Activated naive CD4-positive, alpha-beta T cell treated with anti-CD3 and anti-CD28 coated beads, Interleukin-2, amount 10 ng/mL, durations not matched to agents 5 hours and 36 hours (primary cell): Measurements from ENCODE around the gene MSI1. TPM values are rescaled to one million over a fixed set of nuclear protein-coding genes. Genes with fewer than 3 reads are reported as not detected.

ENCODE experiments used
- total RNA-seq, 2 experiments: library from RNA; stranded (reverse); gene quantifications; one replicate each; pipeline ENCODE4 v1.2.3, GENCODE V29; 2021

Gene MSI1
- total RNA-seq: not detected

DNA sequence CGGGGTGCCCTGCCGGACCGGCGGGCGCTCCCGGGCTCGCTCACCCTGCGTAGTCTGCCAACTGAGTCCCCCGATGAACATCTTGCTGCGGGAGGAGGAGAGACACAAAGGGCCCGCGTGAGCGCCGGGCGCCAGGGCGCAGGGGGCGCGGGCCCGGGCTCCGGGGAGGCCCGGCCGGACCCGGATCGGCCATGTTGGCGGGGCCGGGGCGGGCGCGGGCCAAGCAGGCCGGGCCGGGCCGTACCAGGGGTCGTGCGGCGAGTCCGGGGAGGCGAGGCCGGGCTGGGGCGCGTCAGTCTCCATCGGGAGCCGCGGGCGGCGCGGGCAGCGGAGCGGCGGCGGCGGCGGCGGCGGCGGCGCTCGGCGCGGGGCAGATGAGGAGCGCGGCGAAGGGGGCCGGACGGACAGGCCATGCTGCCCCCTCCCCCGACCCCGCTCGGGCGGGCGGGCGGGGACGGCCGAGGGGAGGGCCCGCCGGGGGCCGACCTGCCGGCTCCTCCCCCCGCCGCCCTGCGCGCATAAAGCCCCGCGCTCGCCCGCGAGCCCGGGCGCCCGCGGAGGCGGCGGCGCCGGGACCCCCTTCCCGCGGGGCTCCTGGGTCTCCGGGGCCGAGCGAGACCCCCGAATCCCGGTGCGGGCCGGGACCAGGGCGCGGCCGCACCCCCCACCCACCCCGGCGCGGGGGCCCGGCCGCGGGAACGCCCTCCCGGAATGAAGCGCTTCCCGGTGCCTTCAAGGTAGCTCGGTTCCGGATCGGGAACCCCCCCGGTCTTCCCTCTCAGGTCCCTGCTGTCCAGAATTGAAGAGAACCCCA lies at the start of gene MSI1:
MSI1 (minus strand) TSS at position 376 of the 814 bp plus-strand sequence; CDS start at position 303, 73 bp downstream.

DNA sequence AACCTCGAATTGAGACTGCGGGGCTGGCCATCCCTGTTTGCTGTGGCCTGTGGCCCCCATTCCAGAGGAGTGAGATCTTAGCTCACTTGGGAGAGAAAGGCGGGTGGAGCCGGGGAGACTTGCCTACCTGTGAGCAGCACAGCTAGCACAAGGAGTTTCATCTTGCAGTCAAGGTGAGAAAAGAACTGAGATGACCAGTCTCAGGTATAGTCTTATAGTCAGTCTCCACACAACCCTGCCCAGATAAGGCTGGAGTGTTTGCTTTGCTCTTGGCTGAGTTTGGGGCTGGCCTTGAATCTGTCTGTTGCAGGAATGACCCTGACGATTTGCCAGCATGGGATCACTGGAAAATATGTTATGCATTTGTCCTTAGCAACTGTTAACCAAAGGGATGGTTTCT lies 41.4 kb downstream of the MSI1 start, which contains the start of gene PLA2G1B:
PLA2G1B (minus strand) TSS at position 187 of the 400 bp plus-strand sequence; CDS start at position 161, 26 bp downstream.

DNA sequence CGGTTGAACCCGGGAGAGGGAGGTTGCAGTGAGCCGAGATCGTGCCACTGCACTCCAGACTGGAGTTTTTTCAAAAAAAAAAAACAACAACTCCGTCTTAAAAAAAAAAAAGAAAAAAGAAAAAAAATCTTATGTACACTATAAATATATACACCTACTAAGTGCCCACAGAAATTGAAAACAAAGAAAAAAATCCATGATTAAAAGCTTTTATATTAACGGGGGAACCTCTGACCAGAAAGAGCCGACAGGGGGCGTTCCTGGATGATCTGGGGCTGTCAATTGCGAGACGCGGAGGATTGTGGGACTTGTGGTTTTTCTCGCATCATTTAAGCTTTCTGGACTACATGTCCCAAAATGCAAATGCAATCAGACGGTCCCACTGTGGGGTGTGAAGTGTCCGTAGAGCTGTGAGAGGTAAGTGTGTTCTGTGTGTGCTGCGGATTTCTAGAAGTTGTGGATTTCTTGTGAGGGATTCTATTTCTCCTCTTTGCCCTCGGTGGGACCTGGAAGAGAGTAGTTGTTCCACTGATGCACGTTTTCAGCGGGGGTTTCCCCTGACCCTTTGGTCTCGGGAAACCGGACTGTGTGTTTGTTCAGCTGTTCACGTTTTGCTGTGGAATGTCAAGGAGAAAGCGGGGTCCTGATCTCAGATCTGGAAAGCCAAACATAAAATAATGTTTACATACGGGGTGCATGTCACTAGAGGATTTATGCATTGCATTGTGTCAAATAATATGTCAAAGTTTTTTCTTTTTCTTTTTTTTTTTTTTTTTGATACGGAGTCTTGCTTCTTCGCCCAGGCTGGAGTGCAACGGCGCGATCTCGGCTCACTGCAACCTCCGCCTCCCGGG lies 66.8 kb downstream of the MSI1 start, which contains the start of gene SIRT4:
SIRT4 (plus strand) TSS at position 360 of the 854 bp plus-strand sequence. CDS start 1,241 bp downstream, outside the sequence.

DNA sequence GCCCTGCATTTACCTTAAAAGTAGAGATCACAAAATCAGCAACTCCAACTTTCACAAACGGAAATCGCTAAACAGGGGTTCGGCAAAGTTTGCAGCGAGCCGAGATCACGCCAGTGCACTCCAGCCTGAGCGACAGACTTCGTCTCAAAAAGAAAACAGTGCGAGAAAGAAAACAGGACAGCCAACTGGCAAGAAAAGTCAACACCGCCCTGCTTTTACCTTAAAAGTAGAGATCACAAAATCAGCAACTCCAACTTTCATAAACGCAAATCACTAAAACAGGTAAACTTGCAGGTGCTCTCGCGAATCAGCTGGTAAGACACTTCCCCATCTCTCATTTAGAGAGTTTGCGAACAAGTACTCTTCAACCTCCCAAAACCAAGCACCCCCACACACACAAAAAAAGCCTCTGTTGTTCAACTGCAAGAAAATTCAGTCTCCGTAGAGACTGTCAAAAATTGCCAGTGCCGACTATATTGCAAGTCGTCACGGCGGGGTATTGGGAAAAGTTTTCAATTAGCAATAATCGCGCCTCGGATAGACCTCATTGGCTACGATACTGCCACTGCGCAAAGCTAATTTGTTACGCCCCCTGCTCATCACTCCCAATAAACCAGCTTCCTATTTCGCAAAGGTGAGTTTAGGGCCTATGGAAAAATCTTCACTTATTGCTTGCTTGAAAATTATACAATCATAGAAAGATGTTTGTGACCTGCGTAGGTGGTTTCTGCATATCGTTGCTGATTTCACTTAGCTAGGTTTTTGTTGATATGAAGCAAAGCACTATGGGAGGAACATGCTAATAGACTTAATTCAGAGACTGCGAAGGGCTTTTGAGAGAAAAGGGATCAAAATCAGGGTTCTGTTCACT lies 76.1 kb downstream of the MSI1 start, which contains the start of gene RNU4-1:
RNU4-1 (minus strand) TSS at position 577 of the 871 bp plus-strand sequence.

Other genes with a start within 250 kb of the MSI1 start
- gene GCN1, start 174.4 kb downstream of the MSI1 start, total RNA-seq: 10 to 100 TPM; 73.6 to 90.8 TPM
- 1,000 to 10,000 TPM; 2,504 to 2,739 TPM for gene RPLP0, start 168.1 kb downstream of the MSI1 start, total RNA-seq
- gene PXN, start 103.4 kb downstream of the MSI1 start, total RNA-seq: 100 to 1,000 TPM; 213 to 220 TPM
- 1,000 to 10,000 TPM; 4,740 to 5,284 TPM for gene RNU4-2, start 77.3 kb downstream of the MSI1 start, total RNA-seq
- 1,000 to 10,000 TPM; 1,844 to 2,200 TPM for gene RNU4-1, start 75.9 kb downstream of the MSI1 start, total RNA-seq
- 1 to 10 TPM; 1.5 to 1.6 TPM for gene SIRT4, start 66.8 kb downstream of the MSI1 start, total RNA-seq
- gene PLA2G1B, start 41.4 kb downstream of the MSI1 start, total RNA-seq: not detected
- gene COX6A1, start 68.9 kb upstream of the MSI1 start, total RNA-seq: 100 to 1,000 TPM; 251 to 266 TPM
- 10 to 100 TPM; 24.4 to 27.2 TPM for gene TRIAP1, start 77.2 kb upstream of the MSI1 start, total RNA-seq
- 10 to 100 TPM; 27.0 to 31.4 TPM for gene GATC, start 77.3 kb upstream of the MSI1 start, total RNA-seq
- gene SRSF9, start 100.6 kb upstream of the MSI1 start, total RNA-seq: 100 to 1,000 TPM; 152 to 155 TPM
- 100 to 1,000 TPM; 230 to 234 TPM for gene DYNLL1, start 126.9 kb upstream of the MSI1 start, total RNA-seq
- gene COQ5, start 160.0 kb upstream of the MSI1 start, total RNA-seq: 10 to 100 TPM; 27.6 to 27.8 TPM
- 100 to 1,000 TPM; 189 to 193 TPM for gene RNF10, start 165.2 kb upstream of the MSI1 start, total RNA-seq
- gene POP5, start 212.2 kb upstream of the MSI1 start, total RNA-seq: 10 to 100 TPM; 53.5 to 55.4 TPM